Measurements from ENCODE around the gene PTMA.
"Not testable (repeated sequence)": the region's sequence is repeated elsewhere in the genome, so short reads cannot be mapped to it uniquely, and the experiment has no call there.

- TF ChIP-seq, protein P1, sequence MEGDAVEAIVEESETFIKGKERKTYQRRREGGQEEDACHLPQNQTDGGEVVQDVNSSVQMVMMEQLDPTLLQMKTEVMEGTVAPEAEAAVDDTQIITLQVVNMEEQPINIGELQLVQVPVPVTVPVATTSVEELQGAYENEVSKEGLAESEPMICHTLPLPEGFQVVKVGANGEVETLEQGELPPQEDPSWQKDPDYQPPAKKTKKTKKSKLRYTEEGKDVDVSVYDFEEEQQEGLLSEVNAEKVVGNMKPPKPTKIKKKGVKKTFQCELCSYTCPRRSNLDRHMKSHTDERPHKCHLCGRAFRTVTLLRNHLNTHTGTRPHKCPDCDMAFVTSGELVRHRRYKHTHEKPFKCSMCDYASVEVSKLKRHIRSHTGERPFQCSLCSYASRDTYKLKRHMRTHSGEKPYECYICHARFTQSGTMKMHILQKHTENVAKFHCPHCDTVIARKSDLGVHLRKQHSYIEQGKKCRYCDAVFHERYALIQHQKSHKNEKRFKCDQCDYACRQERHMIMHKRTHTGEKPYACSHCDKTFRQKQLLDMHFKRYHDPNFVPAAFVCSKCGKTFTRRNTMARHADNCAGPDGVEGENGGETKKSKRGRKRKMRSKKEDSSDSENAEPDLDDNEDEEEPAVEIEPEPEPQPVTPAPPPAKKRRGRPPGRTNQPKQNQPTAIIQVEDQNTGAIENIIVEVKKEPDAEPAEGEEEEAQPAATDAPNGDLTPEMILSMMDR (IDR thresholded peaks at IDR 0.05), result not testable (repeated sequence)
- not testable (repeated sequence) for TF ChIP-seq SP1 (CRISPR knock-in tag; conservative IDR thresholded peaks at IDR 0.05); TEAD1 (CRISPR knock-in tag; IDR thresholded peaks at IDR 0.05); NFE2L1 (CRISPR knock-in tag; IDR thresholded peaks at IDR 0.05); NFYB (CRISPR knock-in tag; conservative IDR thresholded peaks at IDR 0.05; ENCODE audit: low read depth); ZBTB43 (CRISPR knock-in tag; IDR thresholded peaks at IDR 0.05); CREB1 (CRISPR knock-in tag; IDR thresholded peaks at IDR 0.05); ZNF317 (CRISPR knock-in tag; IDR thresholded peaks at IDR 0.05; ENCODE audit: borderline replicate concordance, low read depth); PRDM15 (CRISPR knock-in tag; IDR thresholded peaks at IDR 0.05); NR3C1 (CRISPR knock-in tag; conservative IDR thresholded peaks at IDR 0.05; ENCODE audit: low read depth)
These were observed 4.2 kb downstream of the PTMA start for GRCh38 chr2:231712451-231713021.

Measured in WTC11 (cell line).